HCT116 (cell line): ENCODE data around the gene ADGRA1. TPM values are rescaled to one million over a fixed set of nuclear protein-coding genes. Genes with fewer than 3 reads are reported as not detected.

Experiments
- ATAC-seq: fragments of 200-7000 bp; cut with Tn5 transposase; 2 replicates; pipeline ENCODE4 v1.9.1; 2020; ENCODE audit warnings: mild to moderate bottlenecking, moderate library complexity
- BruUV-seq: library from RNA; stranded (reverse); fragments of 400-500 nt; replicated peaks from 2 replicates; lab custom pipeline; 2021; lab: Mats Ljungman, UMichigan
- CTCF ChIA-PET: fragments of 300-600 bp; sonication (Branson Sonifier 250); formaldehyde crosslinking; loops from one replicate; lab custom pipeline; 2021; ENCODE audit warnings: antibody characterized with exemption; lab: Charles Lee
- POLR2A ChIA-PET: fragments of 300-600, 350-600 bp; sonication (Branson Sonifier 250); formaldehyde crosslinking; loops from one replicate; lab custom pipeline; 2021; ENCODE audit warnings: antibody characterized with exemption; lab: Charles Lee
- RAD21 ChIA-PET, 2 experiments: fragments of 300-600 bp; sonication (Branson Sonifier 250); formaldehyde crosslinking; loops; one replicate each; lab custom pipeline; 2023; ENCODE audit warnings: low total read pairs in 2 of 2; ENCODE audit not compliant: uncharacterized antibody in 2 of 2, unreplicated experiment in 2 of 2, low non-redundant PET in 1 of 2; lab: Charles Lee
- DNase-seq: peaks from one replicate; pipeline ENCODE4 v3.0.0-alpha.2; 2010; ENCODE audit warnings: low read depth, low spot score
- H2AFZ ChIP-seq: fragments of 200-600 bp; shearing (Covaris generic), sonication (generic); 2 replicates; pipeline ENCODE4 v1.6.1; 2017; ENCODE audit warnings: low read depth, mixed run types, mixed read lengths, antibody characterized with exemption, low read length; ENCODE audit not compliant: poor library complexity, severe bottlenecking
- H3K27ac ChIP-seq: 2 replicates; pipeline ENCODE4 v1.5.1; 2012; ENCODE audit warnings: low read depth, low read length
- H3K27me3 ChIP-seq: fragments of 200-600 bp; sonication (generic); 2 replicates; pipeline ENCODE4 v1.6.1; 2016; ENCODE audit warnings: mixed run types, low read length, mixed read lengths; ENCODE audit not compliant: insufficient read depth
- H3K36me3 ChIP-seq, 2 experiments: fragments of 200-500 bp in 1 of 2; fragments of 200-600 bp in 1 of 2; sonication (Bioruptor generic) in 1 of 2; sonication (generic) in 1 of 2; 2 replicates each; pipeline versions ENCODE4 v1.5.1 to v1.6.1; 2014 to 2016; ENCODE audit warnings: low read length in 2 of 2, inconsistent platforms in 1 of 2, mixed read lengths in 1 of 2, mixed run types in 1 of 2; ENCODE audit not compliant: insufficient read depth in 2 of 2, control insufficient read depth in 1 of 2
- H3K4me1 ChIP-seq, 2 experiments: fragments of 200-600 bp in 1 of 2; sonication (generic) in 1 of 2; 2 replicates each; pipeline versions ENCODE4 v1.5.1 to v1.6.1; 2012 to 2017; ENCODE audit warnings: low read length in 2 of 2, inconsistent platforms in 1 of 2, mild to moderate bottlenecking in 1 of 2, mixed read lengths in 1 of 2, mixed run types in 1 of 2, moderate library complexity in 1 of 2; ENCODE audit not compliant: insufficient read depth in 2 of 2, control insufficient read depth in 1 of 2
- H3K4me2 ChIP-seq: fragments of 200-600 bp; sonication (generic); 2 replicates; pipeline ENCODE4 v1.6.1; 2017; ENCODE audit warnings: mixed run types, low read length, mixed read lengths
- H3K4me3 ChIP-seq, 2 experiments: fragments of 200-600 bp in 1 of 2; sonication (generic) in 1 of 2; replicated peaks in 1 of 2; 2 replicates each; pipeline ENCODE4 v1.5.1; 2011 to 2016; ENCODE audit warnings: low read length in 2 of 2, control low read depth in 1 of 2, low read depth in 1 of 2, mild to moderate bottlenecking in 1 of 2, mixed read lengths in 1 of 2, mixed run types in 1 of 2
- H3K79me2 ChIP-seq: fragments of 200-600 bp; sonication (generic); 2 replicates; pipeline ENCODE4 v1.6.1; 2017; ENCODE audit warnings: mild to moderate bottlenecking, mixed run types, low read length, moderate library complexity, mixed read lengths; ENCODE audit not compliant: insufficient read depth
- H3K9ac ChIP-seq: fragments of 200-600 bp; sonication (generic); 2 replicates; pipeline ENCODE4 v1.6.1; 2016; ENCODE audit warnings: low read length, mixed read lengths
- H3K9me2 ChIP-seq: fragments of 200-600 bp; sonication (generic), shearing (Covaris generic); 2 replicates; pipeline ENCODE4 v1.6.1; 2017; ENCODE audit warnings: mixed run types, mild to moderate bottlenecking, moderate library complexity; ENCODE audit not compliant: insufficient read depth
- H3K9me3 ChIP-seq, 2 experiments: fragments of 200-500 bp in 1 of 2; fragments of 200-600 bp in 1 of 2; sonication (Bioruptor generic) in 1 of 2; sonication (generic) in 1 of 2; 2 replicates each; pipeline ENCODE4 v1.6.1; 2014 to 2017; ENCODE audit warnings: low read length in 2 of 2, mixed read lengths in 2 of 2, inconsistent platforms in 1 of 2, low read depth in 1 of 2, mild to moderate bottlenecking in 1 of 2, mixed run types in 1 of 2, moderate library complexity in 1 of 2; ENCODE audit not compliant: control insufficient read depth in 1 of 2, insufficient read depth in 1 of 2
- H4K20me1 ChIP-seq: fragments of 200-600 bp; sonication (generic), shearing (Covaris generic); 2 replicates; pipeline ENCODE4 v1.6.1; 2017; ENCODE audit warnings: mixed run types, mild to moderate bottlenecking, moderate library complexity; ENCODE audit not compliant: insufficient read depth
- ATF3 ChIP-seq: IDR thresholded peaks from 2 replicates; pipeline ENCODE4 v1.6.1; 2012
- CBX3 ChIP-seq: IDR thresholded peaks from 2 replicates; pipeline ENCODE4 v1.6.1; 2012; ENCODE audit warnings: low read depth
- JUND ChIP-seq: IDR thresholded peaks from 2 replicates; pipeline ENCODE4 v1.6.1; 2012
- POLR2A ChIP-seq: IDR thresholded peaks from 2 replicates; pipeline ENCODE4 v1.7.0; 2011; ENCODE audit warnings: borderline replicate concordance; ENCODE audit not compliant: insufficient read depth, insufficient read length; ENCODE audit errors: extremely low read depth
- RAD21 ChIP-seq: IDR thresholded peaks from 2 replicates; pipeline ENCODE4 v1.6.1; 2012; ENCODE audit warnings: low read depth, mild to moderate bottlenecking
- REST ChIP-seq: IDR thresholded peaks from 2 replicates; pipeline ENCODE4 v1.6.1; 2012; ENCODE audit warnings: low read depth
- SIN3A ChIP-seq: IDR thresholded peaks from 2 replicates; pipeline ENCODE4 v1.6.1; 2012; ENCODE audit warnings: low read depth
- TCF7L2 ChIP-seq: IDR thresholded peaks from 2 replicates; pipeline ENCODE4 v1.7.0; 2011; ENCODE audit warnings: borderline replicate concordance, inconsistent platforms; ENCODE audit not compliant: insufficient read depth, insufficient read length; ENCODE audit errors: extremely low read depth
- ZFX ChIP-seq: fragments of 450-650 bp; IDR thresholded peaks from 2 replicates; pipeline ENCODE4 v1.6.1; 2017
- intact Hi-C: fragments of 100-400 bp; cut with micrococcal nuclease; formaldehyde crosslinking; loops from 2 replicates; pipeline ENCODE4 v1.10.0; 2022
- total RNA-seq: library from RNA; stranded (reverse); gene quantifications from one replicate; pipeline ENCODE4 v1.2.1, GENCODE V29; 2021; ENCODE audit not compliant: unreplicated experiment
- TF ChIP-seq, protein P1 (sequence below), 3 experiments: fragments of 200-600 bp in 1 of 3; sonication (generic) in 1 of 3; IDR thresholded peaks in 2 of 3; conservative IDR thresholded peaks in 1 of 3; 2 replicates each; pipeline ENCODE4 v1.5.1; 2012 to 2017; ENCODE audit warnings: low read depth in 2 of 3, low read length in 2 of 3, antibody characterized with exemption in 1 of 3, borderline replicate concordance in 1 of 3, control low read depth in 1 of 3, mild to moderate bottlenecking in 1 of 3, mixed read lengths in 1 of 3, mixed run types in 1 of 3, moderate library complexity in 1 of 3; ENCODE audit not compliant: insufficient read depth in 1 of 3
- TF ChIP-seq, protein P2 (sequence below): IDR thresholded peaks from 2 replicates; pipeline ENCODE4 v1.6.1; 2011; ENCODE audit warnings: mild to moderate bottlenecking, low read length, moderate library complexity; ENCODE audit not compliant: insufficient replicate concordance; ENCODE audit errors: extremely low read depth

ADGRA1 gene
- total RNA-seq, 1 experiment from 2014 or later = not detected

DNA sequence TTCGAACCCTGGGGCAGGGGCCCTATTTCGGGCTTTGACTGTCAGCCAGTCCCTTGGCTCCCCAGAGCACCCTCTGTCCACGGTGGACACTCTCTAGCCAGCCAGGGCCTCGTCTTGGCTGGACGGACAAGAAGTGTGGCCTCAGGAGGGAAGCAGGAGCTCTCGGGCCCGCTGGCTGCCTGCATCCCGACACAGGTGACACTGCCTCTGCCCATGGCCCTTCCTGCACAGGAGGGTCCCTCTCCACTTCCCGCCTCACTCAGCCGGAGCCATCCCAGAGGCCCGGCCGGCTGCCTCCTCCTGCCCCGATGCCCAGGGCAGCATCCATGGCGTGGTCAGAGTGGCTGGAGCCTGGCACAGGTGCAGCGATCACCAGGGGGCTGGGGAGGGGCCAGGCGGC lies 7.9 kb downstream of the ADGRA1 start:
- H3K27ac ChIP-seq = no peak overlapping the region
- ATAC-seq = no peak

DNA sequence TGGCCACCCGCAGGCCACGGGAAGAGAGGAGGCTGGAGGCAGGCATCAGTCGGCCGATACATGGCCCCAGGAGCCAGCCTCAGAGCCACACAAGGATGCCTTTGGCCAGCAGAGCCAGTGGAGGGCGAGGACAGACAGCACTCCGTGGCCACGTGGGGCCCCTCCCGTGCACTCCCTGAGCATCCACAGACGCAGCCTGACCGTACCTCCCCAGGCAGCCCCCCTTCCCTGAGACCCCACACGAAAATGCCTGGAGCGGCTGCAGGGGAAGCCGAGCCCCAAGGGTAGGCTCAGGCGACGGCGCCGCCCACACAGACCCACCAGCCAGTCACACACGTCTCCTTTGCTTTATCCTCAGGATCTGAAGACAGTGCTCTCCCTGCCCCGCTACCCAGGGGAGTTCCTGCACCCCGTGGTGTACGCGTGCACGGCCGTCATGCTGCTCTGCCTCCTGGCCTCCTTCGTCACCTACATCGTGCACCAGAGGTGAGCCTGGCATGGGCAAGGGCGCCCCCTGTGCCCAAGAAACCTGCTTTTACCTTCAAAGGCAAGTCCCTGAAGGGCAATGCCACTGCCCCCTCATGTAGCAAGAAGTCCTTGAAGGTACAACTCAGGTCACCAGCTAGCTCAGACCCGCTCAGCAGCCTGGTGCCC lies 9.0 kb downstream of the ADGRA1 start:
- ChIA-PET RAD21 (no interaction called here), POLR2A (no interaction called here)
- TF ChIP-seq ZFX (no peak), ATF3 (no peak), REST (no peak), TCF7L2 (no peak), SIN3A (no peak), CBX3 (no peak), JUND (no peak), POLR2A (no peak), RAD21 (peak; percentile 60)
- TF ChIP-seq, protein P1, sequence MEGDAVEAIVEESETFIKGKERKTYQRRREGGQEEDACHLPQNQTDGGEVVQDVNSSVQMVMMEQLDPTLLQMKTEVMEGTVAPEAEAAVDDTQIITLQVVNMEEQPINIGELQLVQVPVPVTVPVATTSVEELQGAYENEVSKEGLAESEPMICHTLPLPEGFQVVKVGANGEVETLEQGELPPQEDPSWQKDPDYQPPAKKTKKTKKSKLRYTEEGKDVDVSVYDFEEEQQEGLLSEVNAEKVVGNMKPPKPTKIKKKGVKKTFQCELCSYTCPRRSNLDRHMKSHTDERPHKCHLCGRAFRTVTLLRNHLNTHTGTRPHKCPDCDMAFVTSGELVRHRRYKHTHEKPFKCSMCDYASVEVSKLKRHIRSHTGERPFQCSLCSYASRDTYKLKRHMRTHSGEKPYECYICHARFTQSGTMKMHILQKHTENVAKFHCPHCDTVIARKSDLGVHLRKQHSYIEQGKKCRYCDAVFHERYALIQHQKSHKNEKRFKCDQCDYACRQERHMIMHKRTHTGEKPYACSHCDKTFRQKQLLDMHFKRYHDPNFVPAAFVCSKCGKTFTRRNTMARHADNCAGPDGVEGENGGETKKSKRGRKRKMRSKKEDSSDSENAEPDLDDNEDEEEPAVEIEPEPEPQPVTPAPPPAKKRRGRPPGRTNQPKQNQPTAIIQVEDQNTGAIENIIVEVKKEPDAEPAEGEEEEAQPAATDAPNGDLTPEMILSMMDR (IDR thresholded peaks at IDR 0.05 in 2 of 3, conservative IDR thresholded peaks at IDR 0.05 in 1 of 3; ENCODE audit: borderline replicate concordance in 1 of 3, insufficient read depth in 1 of 3, low read depth in 2 of 3, low read length in 2 of 3) = 0 out of 6 replicates have a peak, but pooled peaks of 2 of the 3 experiments have one; percentile 17 to 27

More for the DNA sequence above, 7.9 kb downstream of the ADGRA1 start:
- no peak overlapping the region for H2AFZ ChIP-seq
- TF ChIP-seq, protein P2, sequence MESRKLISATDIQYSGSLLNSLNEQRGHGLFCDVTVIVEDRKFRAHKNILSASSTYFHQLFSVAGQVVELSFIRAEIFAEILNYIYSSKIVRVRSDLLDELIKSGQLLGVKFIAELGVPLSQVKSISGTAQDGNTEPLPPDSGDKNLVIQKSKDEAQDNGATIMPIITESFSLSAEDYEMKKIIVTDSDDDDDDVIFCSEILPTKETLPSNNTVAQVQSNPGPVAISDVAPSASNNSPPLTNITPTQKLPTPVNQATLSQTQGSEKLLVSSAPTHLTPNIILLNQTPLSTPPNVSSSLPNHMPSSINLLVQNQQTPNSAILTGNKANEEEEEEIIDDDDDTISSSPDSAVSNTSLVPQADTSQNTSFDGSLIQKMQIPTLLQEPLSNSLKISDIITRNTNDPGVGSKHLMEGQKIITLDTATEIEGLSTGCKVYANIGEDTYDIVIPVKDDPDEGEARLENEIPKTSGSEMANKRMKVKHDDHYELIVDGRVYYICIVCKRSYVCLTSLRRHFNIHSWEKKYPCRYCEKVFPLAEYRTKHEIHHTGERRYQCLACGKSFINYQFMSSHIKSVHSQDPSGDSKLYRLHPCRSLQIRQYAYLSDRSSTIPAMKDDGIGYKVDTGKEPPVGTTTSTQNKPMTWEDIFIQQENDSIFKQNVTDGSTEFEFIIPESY = no peak
- TF ChIP-seq, all 23 proteins: peak for 0
- no peak overlapping the region for H3K9ac ChIP-seq
- ChIA-PET RAD21 (no interaction called here), POLR2A (no interaction called here), CTCF (no interaction called here)
- H3K9me3 ChIP-seq = no peaks in the 10 kb centered on the region
- no peak overlapping the region for H3K4me2 ChIP-seq
- H3K4me3 ChIP-seq = no peak overlapping the region
- H4K20me1 ChIP-seq = no peaks in the 10 kb centered on the region
- intact Hi-C loops = no loop called here
- H3K79me2 ChIP-seq = no peaks in the 10 kb centered on the region
- no peaks in the 10 kb centered on the region for H3K9me2 ChIP-seq
- H3K27me3 ChIP-seq = no peaks in the 10 kb centered on the region
- no peaks in the 10 kb centered on the region for H3K36me3 ChIP-seq
- no peak for DNase-seq
- no peaks in the 10 kb centered on the region for H3K4me1 ChIP-seq
- BruUV-seq = no TSS peak

More for the DNA sequence above, 9.0 kb downstream of the ADGRA1 start:
- Histone ChIP-seq H3K4me2 (no peak overlapping the region), H3K4me1 (no peaks in the 10 kb centered on the region), H3K9me3 (no peaks in the 10 kb centered on the region), H4K20me1 (no peaks in the 10 kb centered on the region), H3K9me2 (no peaks in the 10 kb centered on the region), H2AFZ (no peak overlapping the region), H3K4me3 (no peak overlapping the region), H3K9ac (no peak overlapping the region), H3K36me3 (no peaks in the 10 kb centered on the region), H3K79me2 (no peaks in the 10 kb centered on the region), H3K27me3 (no peaks in the 10 kb centered on the region), H3K27ac (no peak overlapping the region)
- CTCF ChIA-PET = no interaction called here
- DNase-seq (no peak), ATAC-seq (peak; percentile 61)
- no TSS peak for BruUV-seq
- intact Hi-C loops = no loop called here
